ENCODE results near the gene MRGPRG.

The MRGPRG gene

DNA sequence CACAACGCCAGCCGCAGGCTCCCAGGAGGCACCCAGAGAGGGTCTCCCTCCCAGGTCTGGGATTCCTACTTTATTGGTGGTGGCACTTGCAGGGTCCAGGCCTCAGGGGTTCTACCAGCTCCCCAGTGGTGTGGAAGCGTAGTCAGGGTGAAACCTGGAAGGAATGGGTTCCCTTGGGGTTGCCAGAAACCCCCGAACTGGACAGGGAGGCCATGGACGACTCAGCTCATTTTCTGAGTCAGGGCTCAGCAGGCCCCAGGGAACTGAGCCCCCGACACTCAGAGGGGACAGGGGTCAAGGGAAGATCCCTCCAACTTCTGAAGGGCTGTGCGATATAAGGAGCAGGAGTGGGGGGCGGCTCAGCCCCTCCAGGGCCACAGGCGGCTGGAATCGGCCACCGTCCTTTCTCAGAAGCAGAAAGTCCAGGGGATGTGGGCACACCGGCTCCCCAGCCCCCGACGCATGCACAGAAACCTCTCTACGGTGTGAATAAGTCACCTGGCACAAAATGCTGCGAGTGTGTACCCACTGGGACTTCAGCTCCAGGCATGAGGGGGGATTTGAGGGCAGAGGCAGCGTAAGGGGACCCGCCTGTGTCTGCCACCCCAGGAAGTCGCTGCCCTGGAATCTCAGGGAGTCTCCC is 25.1 kb downstream of the MRGPRG start:
- DNase-seq: no peak

DNA sequence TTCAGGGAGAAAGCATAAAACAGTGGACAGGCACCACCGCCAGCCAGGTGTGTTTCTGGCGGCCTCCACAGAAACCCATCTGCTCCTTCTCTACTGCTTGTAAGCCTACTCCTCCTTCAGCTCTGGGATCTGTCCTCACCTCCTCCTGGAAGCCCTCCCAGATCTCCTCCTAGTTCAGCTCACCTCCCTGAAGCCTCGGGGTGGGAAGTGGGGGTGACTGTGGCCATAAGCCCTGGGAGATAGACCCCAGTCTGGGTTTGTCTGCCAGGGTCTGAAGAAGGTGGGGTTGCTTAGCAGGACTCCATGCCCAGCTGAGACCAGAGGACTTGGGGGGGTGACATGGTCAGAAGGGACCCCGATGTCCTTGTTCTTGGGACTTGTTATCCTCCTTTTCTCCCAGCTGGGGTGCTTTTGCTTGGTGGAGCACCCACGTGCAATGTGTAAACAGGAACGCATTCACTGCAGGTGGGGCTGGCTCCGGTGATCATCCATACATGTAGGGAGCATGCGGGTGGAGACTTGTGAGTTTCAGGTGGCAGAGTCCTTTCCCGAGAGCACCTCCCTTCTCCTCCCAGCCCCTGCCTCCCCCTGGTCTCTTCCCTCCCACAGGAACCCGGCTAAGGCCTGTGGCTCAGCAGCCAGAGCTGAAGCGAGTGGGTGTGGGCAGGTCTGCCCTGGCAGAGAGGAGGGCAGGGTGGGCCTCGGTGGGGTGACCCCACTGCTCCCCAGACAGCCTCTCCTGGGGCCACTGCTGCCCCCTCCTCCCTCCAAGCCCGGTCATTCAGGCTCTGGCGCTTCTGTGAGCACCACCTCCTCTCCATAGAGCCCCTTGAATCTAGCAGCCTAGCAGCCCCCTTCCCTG is 25.9 kb downstream of the MRGPRG start:
- no peak for DNase-seq

DNA sequence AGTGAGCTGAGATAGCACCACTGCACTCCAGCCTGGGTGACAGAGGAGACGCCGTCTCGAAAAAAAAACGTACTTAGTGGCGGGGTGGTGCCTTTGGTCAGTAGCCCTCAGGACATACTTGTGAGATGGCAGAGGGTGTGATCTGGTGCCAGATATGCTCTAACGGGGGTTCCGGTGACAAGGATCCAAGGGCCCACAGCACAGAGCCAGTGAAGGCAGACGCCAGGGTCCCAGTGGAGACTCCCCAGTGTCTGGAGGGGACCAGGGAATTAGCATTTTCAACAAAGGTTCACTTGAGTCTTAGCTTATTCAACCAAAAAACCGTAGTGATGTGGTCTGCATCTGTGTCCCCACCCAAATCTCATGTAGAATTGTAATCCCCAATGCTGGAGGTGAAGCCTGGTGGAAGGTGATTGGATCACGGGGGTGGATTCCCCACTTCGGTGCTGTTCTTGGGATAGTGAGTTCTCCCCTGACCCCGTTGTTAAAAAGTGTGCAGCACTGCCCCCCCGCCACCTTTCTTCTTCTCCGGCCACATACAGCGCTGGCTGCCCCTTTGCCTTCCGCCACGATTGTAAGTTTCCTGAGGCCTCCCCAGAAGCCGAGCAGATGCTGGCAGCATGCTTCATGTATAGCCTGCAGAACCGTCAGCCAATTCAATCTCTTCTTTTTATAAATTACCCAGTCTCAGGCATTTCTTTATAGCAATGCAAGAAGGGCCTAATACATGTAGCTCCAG is 26.9 kb downstream of the MRGPRG start:
- no peak for DNase-seq

DNA sequence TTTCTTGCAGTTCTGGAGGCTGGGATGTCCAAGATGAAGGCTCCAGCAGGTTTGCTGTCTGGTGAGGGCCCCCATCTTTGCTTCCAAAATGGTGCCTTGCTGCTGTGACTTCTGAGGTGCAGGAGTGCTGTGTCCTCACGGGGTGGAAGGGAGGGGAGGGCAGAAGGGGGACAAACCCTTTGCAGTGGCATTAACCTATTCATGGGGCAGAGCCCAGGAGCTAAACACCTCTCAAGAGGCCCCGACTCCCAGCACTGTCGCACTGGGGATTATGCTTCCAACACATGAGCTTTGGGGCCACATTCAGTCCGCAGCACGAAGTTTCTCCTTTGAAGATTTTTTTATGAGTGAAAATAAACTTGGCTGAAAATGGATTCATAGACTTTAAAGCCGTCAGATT is 28.0 kb downstream of the MRGPRG start:
- DNase-seq: no peak

DNA sequence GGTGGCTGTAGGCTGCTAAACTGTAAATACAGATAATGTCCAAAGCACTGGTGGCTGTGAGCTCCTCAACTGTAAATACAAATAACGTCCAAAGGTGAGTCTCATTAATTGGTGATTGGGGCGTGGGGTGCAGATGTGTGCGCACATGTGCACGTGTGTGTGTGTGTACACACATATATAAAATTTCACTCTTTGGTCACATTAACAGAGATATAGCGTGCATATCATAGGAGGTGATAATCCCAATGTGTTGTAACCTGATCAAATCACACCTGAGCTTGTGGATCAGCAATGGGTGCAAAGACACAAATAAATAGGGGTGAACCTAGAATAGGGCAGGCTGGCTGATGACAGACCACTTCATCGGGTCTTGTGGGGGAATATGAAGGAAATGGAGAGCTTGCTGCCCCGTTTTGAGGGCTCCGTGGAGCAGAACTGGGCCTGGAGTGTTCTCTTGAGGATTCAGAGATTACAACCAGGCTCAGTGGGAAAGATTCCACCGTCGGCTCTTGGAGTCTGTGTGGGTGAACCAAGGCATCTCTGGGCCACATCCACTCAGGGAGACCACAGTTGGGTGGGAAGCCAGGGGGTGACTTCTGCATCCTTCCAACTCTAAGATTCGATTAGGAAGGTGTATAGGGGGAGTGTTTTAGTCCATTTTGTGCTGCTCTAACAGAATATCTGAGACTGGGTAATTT is 28.6 kb downstream of the MRGPRG start:
- no peak for DNase-seq

DNA sequence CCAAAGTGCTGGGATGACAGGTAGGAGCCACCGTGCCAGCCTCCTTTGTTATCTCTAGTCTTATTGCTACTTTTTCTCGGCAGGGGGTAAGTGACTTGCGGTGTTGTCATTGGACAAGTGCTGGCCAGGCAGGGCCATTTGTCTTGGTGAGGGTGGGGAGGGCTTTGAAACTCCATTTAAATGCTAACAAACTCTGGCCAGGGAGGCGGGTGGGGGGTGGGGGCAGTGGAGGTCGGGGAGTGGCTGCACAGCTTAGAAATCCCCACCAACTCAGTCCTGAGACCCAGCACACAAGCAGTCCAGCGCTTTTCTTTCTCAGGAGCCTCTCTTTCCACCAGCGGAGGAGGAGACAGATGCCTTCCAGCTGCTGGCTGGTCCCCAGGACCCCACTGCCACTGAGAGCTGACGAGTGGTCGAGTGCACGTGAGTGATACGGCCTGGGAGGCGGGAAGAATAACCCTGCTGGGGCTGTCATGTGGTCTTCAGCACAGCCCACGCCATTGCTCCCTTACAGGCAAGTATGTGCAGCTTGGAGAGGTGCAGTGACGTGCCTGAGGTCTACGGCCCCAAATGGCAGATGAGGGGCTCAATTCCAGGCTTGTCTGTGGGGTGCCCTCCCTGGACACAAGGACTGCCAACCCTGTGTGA is 29.3 kb downstream of the MRGPRG start:
- DNase-seq: no peak

DNA sequence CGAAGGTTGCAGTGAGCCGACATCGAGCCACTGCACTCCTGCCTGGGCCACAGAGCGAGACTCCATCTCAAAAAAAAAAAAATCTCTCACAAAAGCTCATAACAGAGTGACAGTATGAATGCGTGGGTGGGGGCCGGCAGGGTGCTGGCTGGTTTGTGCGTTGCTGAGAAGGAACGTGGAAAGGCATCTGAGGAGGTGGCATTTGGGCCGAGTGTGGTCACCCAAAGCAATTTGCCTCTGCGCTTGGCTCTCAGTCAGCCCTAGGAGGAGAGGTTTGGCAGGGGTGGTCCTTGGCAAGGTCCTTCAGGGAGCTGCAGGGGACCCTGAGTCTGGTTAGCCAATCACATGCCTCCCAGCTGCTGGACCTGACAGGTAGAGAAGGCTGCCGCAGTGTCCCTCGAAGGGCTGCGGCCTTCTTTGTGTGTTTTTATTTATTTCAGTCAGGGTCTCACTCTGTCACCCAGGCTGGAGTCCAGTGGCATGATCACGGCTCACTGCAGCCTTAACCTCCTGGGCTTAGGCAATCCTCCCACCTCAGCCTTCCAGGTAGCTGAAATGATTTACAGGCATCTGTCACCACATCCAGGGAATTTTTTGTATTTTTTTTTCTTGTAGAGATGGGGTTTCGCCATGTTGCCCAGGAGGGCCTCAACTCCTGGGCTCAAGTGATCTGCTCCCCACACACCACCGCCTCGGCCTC is 30.0 kb downstream of the MRGPRG start:
- DNase-seq: no peak

DNA sequence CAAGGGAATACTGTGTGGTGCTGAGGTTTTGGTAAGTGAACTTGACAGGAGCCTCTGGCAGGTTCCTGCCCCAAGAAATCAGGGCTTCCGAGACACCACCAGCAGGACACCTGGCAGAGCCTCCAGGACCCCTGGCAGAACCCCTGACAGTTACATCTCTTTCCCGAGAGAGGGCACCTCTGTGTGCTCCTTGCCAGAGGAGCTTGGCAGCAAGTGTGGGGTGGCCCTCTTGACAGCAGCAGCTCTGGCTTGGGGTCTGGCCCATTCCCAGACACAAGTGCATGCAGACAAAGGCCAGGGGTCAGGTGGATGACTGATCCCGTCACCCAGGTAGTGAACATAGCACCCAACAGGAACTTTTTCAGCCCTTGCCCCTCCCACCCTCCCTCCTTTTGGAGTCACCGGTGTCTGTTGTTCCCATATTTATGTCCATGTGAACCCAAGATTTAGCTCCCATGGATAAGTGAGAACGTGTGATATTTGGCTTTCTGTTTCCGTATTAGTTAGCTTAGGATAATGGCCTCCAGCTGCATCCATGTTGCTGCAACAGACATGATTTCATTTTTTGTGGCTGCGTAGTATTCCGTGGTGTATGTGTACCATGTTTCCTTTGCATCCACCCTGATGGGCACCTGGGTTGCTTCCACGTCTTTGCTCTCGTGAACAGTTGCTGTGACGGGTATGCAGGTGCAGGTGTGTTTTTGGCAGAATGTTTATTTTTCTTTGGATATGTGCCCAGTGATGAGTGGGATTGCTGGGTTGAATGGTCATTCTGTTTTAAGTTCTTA is 32.3 kb downstream of the MRGPRG start:
- DNase-seq: no peak

DNA sequence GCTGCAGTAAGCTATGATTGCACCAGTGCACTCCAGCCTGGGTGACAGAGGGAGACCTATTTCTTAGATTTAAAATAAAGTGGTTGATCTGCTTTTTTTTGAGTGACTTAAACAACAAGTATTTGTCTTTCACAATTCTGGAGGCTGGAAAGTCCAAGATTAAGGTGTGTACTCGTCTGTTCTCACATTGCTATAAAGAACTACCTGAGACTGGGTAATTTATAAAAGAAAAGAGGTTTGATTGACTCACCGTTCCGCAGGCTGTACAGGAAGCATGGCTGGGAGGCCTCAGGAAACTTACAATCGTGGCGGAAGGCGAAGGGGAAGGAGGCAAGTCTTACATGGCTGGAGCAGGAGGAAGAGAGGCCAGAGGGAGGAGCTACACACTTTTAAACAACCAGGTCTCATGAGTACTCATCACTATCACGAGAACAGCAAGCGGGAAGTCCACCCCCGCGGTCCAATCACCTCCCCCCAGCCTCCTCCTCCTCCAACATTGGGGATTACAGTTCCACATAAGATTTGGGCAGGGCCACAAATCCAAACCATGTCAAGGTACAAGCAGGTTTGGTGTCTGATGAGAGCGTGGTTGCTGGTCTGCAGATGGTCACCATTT is 33.8 kb downstream of the MRGPRG start:
- DNase-seq: no peak

DNA sequence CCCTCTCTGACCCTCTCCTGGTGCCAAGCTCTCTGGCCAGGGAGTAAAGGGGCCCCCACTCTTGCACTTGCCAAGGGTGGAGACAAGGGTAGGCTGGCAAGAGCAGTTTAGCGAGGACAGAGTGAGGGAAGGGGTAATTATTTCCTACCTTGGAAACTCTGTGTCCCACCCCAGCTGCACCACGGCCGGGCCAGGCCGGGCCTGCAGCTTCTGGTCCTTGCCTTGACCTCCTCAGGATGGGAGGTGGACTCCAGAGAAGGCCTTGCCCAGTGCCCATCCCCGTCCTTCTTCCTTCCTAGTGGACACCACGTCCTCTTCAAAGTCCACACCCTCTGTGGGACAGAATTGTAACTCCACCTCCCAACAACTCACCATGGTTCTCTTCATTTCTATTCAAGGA is 35.1 kb downstream of the MRGPRG start:
- DNase-seq: no peak

DNA sequence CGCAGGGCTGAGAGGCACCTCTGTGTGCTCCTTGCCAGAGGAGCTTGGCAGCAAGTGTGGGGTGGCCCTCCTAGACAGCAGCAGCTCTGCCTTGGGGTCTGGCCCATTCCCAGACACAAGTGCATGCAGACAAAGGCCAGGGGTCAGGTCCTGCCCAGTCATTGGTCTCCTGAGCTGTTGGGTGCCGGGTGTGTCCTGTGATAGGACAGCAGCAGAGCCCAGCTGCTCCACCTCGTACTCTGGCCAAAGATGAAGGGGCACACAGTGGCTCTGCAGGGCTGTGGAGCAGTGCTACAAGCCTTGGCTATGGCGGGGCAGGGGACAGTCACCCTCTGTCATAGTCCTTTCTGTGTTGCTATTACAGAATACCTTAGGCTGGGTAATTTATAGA is 36.2 kb downstream of the MRGPRG start:
- no peak for DNase-seq

DNA sequence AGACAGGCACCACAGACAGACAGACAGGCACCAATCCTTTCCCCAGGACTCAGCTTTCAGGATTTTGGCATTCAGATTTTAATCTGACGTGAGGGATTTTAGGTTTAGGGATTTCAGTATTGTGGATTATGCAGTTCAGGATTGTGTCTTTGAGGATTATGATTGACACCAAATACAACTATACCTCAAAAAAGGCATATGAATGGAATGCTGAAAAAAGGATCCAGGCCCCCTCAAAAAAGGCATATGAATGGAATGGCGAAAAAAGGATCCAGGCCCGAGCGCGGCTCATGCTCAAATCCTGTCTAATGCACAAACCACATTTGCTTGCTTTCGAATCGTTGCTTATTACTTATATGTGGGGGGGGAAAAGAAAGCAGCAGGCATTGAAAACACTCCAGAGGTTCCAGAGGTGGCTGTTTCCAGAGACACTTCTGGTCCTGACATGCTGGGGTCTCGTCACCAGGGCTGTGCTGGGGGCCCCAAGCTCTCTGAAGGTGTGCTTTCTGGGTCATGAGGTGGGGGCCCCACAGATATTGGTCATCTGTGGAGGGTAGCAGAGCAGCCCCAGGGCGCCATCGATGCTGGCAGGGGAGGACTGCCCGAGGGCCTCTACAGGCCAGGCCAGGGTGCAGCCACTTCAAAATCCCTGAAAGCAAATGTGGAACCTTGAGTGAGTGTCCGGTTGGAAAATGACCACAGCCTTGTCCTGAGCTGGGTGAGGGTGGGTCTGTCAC is 36.7 kb downstream of the MRGPRG start:
- no peak for DNase-seq

DNA sequence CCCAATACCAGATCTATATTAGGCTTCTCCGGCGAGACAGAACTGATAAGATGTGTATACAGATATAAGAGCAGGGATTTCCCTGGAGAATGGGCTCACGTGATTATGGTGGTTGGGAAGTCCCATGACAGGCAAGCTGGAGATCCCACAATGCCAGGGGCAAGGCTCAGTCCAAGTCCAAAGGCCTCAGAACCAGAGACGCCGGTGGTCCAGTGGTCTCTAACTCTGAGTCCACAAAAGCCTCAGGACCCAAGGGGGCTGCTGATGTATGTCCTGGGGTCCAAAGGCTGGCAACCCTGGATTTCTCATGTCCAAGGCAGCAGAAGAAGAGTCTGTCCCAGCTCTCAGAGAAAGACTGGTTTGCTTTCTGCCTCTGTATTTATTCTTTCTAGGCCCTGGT is 37.7 kb downstream of the MRGPRG start:
- DNase-seq: no peak

DNA sequence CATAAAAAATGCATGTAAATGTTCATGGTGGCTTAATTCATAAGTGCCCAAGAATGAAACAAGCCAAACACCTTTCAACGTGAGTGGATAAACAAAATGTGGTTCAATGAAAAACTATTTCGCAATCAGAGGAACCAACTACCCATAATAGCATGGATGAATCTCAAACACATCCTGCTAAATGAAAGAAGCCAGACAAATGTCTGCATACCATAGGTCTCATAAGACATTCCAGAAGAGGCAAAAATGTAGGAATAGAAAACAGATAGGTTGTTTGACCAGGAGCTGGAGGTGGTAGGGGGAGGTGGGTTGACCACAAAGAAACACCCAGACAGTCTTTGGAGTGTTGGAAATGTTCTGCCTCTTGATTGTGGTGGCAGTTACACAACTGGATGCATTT is 40.3 kb downstream of the MRGPRG start:
- no peak for DNase-seq

DNA sequence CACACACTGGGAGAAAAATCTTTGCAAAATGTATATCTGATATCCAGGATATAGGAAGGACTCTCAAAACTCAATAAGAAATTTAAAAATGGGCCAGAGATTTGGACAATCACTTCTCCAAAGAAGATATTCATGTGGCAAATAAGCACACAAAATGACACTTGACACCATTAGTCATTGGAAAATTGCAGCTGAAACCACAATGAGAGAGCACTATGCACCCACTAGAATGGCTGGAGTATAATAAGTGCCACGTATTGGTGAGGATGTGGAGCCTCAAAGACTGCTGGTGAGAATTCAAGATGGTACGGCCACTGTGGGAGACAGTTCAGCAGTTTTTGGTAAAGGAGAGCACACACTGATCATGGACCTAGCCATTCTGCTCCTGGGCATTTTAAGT is 40.7 kb downstream of the MRGPRG start:
- DNase-seq: no peak

DNA sequence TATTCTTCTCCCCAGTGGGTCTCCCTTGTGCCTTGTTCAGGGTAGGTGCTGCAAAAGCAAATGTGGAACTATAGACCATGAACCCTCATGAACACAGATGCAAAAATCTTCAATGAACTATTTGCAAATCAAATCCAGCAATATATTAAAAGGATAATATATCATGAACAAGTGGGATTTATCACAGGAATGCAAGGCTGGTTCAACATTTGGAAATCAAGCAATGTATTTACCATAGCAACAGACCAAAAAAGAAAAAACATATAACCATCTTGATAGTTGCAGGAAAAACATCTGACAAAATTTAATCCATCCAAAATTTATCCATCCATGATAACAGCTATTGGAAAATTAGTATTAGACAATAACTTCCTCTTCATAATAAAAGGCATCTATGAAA is 42.1 kb downstream of the MRGPRG start:
- no peak for DNase-seq

DNA sequence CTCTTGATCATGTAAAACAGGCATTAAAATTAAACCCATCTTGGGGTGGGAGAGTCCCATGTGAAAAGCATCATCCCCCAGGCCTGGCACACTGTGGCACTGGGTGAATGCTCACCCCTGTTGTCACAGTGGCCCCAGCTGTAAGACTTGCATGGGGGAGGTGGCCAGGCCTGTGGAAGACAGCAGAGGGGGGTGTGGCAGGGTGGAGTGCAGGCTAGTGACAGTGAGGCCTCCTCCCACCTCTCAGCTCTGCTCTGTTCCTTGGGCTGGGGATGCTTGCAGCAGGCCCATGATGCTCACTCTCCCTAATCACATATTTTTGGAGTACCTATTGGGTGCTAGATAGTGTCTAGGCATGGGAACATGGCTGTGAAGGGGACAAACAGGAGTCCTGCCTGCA is 43.4 kb downstream of the MRGPRG start:
- DNase-seq: no peak

DNA sequence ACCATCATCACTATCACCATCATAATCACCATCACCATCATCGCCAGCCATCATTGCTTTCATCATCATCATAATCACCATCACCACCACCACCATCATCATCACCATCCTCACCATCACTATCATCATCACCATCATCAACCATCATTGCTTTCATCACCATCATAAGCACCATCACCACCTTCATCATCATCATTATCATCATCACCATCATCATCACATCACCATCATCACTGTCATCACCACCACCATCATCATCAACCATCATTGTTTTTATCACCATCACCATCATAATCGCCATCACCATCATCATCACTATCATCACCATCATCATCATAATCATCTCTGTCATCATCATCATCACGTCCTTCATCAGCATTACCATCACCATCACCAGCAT is 44.2 kb downstream of the MRGPRG start:
- no peak for DNase-seq

DNA sequence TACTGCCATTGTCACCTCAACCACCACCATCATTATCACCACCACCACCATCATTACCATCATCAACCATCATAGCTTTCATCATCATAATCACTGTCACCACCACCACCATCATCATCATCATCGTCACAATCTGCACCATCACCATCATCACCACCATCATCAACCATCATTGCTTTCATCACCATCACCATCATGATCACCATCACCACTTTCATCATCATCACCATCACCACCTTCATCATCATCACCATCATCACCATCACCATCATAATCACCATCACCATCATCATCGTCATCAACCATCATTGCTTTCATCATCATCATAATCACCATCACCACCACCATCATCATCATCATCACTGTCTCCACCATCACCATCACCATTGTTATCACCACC is 44.8 kb downstream of the MRGPRG start:
- DNase-seq: no peak

DNA sequence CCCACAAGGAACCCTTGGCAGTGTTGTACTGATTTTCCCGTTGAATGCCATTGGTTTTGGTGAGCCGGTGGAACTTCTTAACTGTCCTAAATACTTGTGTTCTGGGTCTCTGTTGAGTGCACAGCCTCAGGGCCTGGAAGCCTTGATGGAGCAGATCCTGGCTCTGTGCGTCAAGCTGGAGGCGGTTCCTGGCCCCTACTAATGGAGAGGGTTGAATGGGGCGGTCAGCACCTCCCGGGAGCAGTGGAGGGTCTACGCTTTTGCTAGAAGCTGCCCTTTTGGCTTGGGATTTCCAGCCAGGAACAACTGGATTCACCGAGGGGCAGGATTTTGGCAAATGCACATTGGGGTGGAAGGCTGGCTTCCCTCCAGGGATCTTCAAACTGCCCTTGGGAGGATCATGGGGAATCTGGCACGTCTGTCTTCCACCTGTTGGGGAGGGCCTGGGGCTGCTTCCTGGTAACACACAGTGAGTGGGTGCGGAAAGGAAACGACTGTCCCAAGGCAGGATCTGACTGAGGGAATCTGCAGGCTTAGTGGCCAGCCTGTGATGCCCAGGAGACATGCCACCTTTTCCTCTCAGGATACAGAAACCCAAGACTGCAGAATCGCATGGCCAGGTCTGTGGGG is 46.6 kb downstream of the MRGPRG start:
- no peak for DNase-seq
